ENCODE data around the gene LDHAL6B. TPM values are rescaled to one million over a fixed set of nuclear protein-coding genes. Genes with fewer than 3 reads are reported as not detected.

LDHAL6B gene
- not detected in 2 replicates for total RNA-seq

GRCh38 chr15:59206623-59207183 lies at the start of gene LDHAL6B:
TSS of gene LDHAL6B (plus strand) at chr15:59206843. CDS start at chr15:59206941, 98 bp downstream.
- ATAC-seq (ENCODE audit: low read depth): no peak
- H3K4me1 Mint-ChIP-seq: peaks cover 5% of the 10 kb centered on the region
- H3K27ac Mint-ChIP-seq: peak within 1 kb of the TSS; percentile 3
- no peaks in the 10 kb centered on the region for H3K9me3 Mint-ChIP-seq
- peaks cover 84% of the 10 kb centered on the region for H3K36me3 Mint-ChIP-seq (ENCODE audit: low read depth)
- intact Hi-C loops (cut with micrococcal nuclease): no loop called here
- CTCF ChIA-PET: no interaction called here
- POLR2A ChIA-PET: no interaction called here
- no peaks in the 10 kb centered on the region for H3K27me3 Mint-ChIP-seq
- no peak within 1 kb of the TSS for H3K4me3 Mint-ChIP-seq
- TF ChIP-seq CTCF (IDR thresholded peaks at IDR 0.05): no peak
- DNase-seq: no peak

- DNase-seq (no peak), ATAC-seq (ENCODE audit: low read depth) (no peak)
- Mint-ChIP-seq H3K36me3 (ENCODE audit: low read depth) (peaks cover 73% of the 10 kb centered on the region), H3K27me3 (no peaks in the 10 kb centered on the region), H3K4me3 (no peak overlapping the region), H3K9me3 (no peaks in the 10 kb centered on the region), H3K4me1 (no peaks in the 10 kb centered on the region), H3K27ac (no peak overlapping the region)
- intact Hi-C loops (cut with micrococcal nuclease): no loop called here
- POLR2A ChIA-PET: no interaction called here
- CTCF ChIA-PET: interaction anchor here (1.4 kb wide), 2 partner anchors 17 to 336 kb away, joined by 3 to 4 read pairs; no protein-coding TSS in a partner anchor
- TF ChIP-seq CTCF (IDR thresholded peaks at IDR 0.05): no peak
Measured at GRCh38 chr15:59157396-59157795, 49.2 kb upstream of the LDHAL6B start.

GRCh38 chr15:59157840-59158700 lies 48.6 kb upstream of the LDHAL6B start:
- Mint-ChIP-seq H3K27me3 (no peaks in the 10 kb centered on the region), H3K9me3 (no peaks in the 10 kb centered on the region), H3K36me3 (ENCODE audit: low read depth) (peaks cover 72% of the 10 kb centered on the region), H3K27ac (no peak overlapping the region), H3K4me3 (no peak overlapping the region), H3K4me1 (no peaks in the 10 kb centered on the region)
- intact Hi-C loops (cut with micrococcal nuclease): no loop called here
- ATAC-seq (ENCODE audit: low read depth) (no peak), DNase-seq (no peak)
- no peak for TF ChIP-seq CTCF (IDR thresholded peaks at IDR 0.05)
- POLR2A ChIA-PET: interaction anchor here (0.5 kb wide), 1 partner anchor 142 kb away, joined by 3 read pairs; no protein-coding TSS in a partner anchor
- CTCF ChIA-PET: interaction anchor here (1.4 kb wide), 2 partner anchors 16 to 335 kb away, joined by 3 to 4 read pairs; no protein-coding TSS in a partner anchor

- DNase-seq: no peak
- peaks cover 68% of the 10 kb centered on the region for H3K36me3 Mint-ChIP-seq (ENCODE audit: low read depth)
- no peak overlapping the region for H3K27ac Mint-ChIP-seq
- ChIA-PET POLR2A (no interaction called here), CTCF (interaction anchor here (1.4 kb wide), 1 partner anchor 335 kb away, joined by 3 read pairs; no protein-coding TSS in a partner anchor)
- no peak for TF ChIP-seq CTCF (IDR thresholded peaks at IDR 0.05)
- no peaks in the 10 kb centered on the region for H3K4me1 Mint-ChIP-seq
- no peaks in the 10 kb centered on the region for H3K9me3 Mint-ChIP-seq
- no peak for ATAC-seq (ENCODE audit: low read depth)
- H3K27me3 Mint-ChIP-seq: no peaks in the 10 kb centered on the region
- no peak overlapping the region for H3K4me3 Mint-ChIP-seq
- intact Hi-C loops (cut with micrococcal nuclease): no loop called here
Measured at GRCh38 chr15:59158701-59159034, 48.0 kb upstream of the LDHAL6B start.

- no peak for ATAC-seq (ENCODE audit: low read depth)
- Mint-ChIP-seq H3K27me3 (no peaks in the 10 kb centered on the region), H3K9me3 (no peaks in the 10 kb centered on the region), H3K27ac (no peak overlapping the region), H3K4me1 (no peaks in the 10 kb centered on the region), H3K4me3 (no peak overlapping the region), H3K36me3 (ENCODE audit: low read depth) (peaks cover 66% of the 10 kb centered on the region)
- ChIA-PET POLR2A (no interaction called here), CTCF (no interaction called here)
- TF ChIP-seq CTCF (IDR thresholded peaks at IDR 0.05): no peak
- no peak for DNase-seq
- intact Hi-C loops (cut with micrococcal nuclease): no loop called here
Measured at GRCh38 chr15:59159210-59159609, 47.4 kb upstream of the LDHAL6B start.
